ENCODE measurements around the gene RNF112. TPM values are rescaled to one million over a fixed set of nuclear protein-coding genes. Genes with fewer than 3 reads are reported as not detected.

The RNF112 gene
- total RNA-seq, 1 donor from 2014 or later, result 1.6 TPM

DNA sequence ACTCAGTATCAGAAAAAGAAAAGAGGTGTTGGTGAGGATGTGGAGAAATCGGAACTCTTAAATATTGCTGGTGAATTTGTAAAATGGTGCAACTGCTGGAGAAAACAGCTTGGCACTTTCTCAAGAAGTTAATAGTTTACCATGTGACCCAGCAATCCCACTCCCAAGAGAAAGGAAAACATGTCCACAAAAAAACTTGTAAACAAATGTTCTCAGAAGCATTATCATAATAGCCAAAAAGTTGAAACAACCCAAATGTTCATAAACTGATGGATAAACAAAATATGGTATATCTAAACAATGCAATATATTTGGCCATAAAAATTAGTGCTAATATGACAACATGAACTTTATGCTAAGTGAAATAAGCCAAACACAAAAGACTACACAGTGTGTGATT, 35.3 kb upstream of the RNF112 start:
- no peak for DNase-seq
- TF ChIP-seq, protein P1, sequence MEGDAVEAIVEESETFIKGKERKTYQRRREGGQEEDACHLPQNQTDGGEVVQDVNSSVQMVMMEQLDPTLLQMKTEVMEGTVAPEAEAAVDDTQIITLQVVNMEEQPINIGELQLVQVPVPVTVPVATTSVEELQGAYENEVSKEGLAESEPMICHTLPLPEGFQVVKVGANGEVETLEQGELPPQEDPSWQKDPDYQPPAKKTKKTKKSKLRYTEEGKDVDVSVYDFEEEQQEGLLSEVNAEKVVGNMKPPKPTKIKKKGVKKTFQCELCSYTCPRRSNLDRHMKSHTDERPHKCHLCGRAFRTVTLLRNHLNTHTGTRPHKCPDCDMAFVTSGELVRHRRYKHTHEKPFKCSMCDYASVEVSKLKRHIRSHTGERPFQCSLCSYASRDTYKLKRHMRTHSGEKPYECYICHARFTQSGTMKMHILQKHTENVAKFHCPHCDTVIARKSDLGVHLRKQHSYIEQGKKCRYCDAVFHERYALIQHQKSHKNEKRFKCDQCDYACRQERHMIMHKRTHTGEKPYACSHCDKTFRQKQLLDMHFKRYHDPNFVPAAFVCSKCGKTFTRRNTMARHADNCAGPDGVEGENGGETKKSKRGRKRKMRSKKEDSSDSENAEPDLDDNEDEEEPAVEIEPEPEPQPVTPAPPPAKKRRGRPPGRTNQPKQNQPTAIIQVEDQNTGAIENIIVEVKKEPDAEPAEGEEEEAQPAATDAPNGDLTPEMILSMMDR (IDR thresholded peaks at IDR 0.05; ENCODE audit: borderline replicate concordance), result no peak
- Histone ChIP-seq H3K4me1 (peaks cover 40% of the 10 kb centered on the region), H3K9me3 (replicated peaks) (no peaks in the 10 kb centered on the region), H3K27ac (replicated peaks) (no peak overlapping the region), H3K27me3 (ENCODE audit: low read depth) (no peaks in the 10 kb centered on the region), H3K4me3 (no peak overlapping the region), H3K36me3 (peaks cover 7% of the 10 kb centered on the region)
- intact Hi-C loops (cut with micrococcal nuclease), result no loop called here

DNA sequence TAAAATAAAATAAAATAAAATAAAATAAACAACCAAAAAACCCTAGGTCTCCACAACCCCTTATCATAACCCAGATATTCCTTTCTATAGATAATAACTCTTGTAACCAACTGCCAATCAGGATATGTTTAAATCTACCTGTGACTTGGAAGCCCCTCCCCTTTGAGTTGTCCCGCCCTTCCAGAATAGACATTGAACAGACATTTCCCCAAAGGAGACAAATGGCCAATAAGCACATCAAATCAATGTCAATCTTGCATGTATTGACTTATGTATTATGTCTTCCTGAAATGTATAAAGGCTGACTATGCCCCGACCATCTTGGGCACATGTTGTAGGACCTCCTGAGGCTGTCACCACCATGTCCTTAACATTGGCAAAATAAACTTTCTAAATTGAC, 34.2 kb upstream of the RNF112 start:
- H3K9me3 ChIP-seq (replicated peaks), result no peaks in the 10 kb centered on the region
- peak overlapping the region; percentile 92 for H3K4me3 ChIP-seq
- peaks cover 18% of the 10 kb centered on the region for H3K36me3 ChIP-seq
- peak overlapping the region; percentile 97 for H3K27ac ChIP-seq (replicated peaks)
- TF ChIP-seq, protein P1 (IDR thresholded peaks at IDR 0.05; ENCODE audit: borderline replicate concordance), result no peak
- intact Hi-C loops (cut with micrococcal nuclease), result no loop called here
- no peaks in the 10 kb centered on the region for H3K27me3 ChIP-seq (ENCODE audit: low read depth)
- H3K4me1 ChIP-seq, result peaks cover 29% of the 10 kb centered on the region
- DNase-seq, result no peak

DNA sequence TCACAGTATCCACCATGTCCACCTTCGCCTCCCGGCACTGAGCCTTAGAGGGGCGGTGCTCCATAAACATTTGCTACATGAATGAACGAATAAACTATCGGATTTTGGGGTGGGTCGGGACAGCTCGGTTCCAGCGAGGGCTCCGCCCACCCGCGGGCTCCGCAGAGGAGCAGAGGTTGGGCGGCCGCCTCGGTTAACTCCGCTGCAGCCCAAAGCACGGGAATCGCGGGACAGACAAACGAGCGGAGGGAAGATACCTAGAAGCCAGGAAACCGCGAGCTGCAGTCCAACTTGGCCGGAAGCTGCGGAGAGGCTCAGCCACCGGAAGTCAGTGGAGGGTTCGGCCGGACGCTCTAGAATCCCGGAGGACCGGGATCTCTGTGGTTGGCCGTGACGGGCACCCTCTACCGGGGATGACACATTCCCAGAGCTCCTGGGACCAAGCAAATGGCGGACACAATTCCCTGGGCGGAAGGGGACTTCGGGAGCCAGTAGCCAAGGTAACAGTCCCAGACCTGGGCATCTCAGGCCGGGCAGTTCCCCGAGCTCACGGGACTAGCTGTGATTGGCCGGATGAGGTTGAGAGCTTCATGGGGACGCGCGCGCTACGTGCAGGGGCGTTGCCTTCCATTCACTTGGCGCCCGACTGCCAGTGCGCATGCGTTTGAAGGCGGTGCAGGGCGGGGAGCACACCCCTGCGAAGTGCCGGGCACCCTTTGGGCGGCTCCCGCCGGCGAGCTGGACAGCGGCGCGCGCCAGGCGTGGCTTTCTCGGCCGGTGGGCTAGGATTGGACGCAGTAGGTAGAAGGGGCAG, 33.2 kb upstream of the RNF112 start:
- H3K4me3 ChIP-seq, result peak overlapping the region; percentile 92
- H3K9me3 ChIP-seq (replicated peaks), result no peaks in the 10 kb centered on the region
- H3K4me1 ChIP-seq, result peaks cover 28% of the 10 kb centered on the region
- DNase-seq, result peak; percentile 98
- H3K36me3 ChIP-seq, result peaks cover 28% of the 10 kb centered on the region
- H3K27ac ChIP-seq (replicated peaks), result peak overlapping the region; percentile 97
- H3K27me3 ChIP-seq (ENCODE audit: low read depth), result no peaks in the 10 kb centered on the region
- intact Hi-C loops (cut with micrococcal nuclease), result no loop called here
- TF ChIP-seq, protein P1 (IDR thresholded peaks at IDR 0.05; ENCODE audit: borderline replicate concordance), result no peak

GRCh38 chr17:19378416-19379360, 32.3 kb upstream of the RNF112 start, which contains the start of gene MAPK7:
Gene MAPK7 (plus strand): TSS chr17:19378498. CDS start chr17:19378901, 403 bp downstream.
- Histone ChIP-seq H3K36me3 (peaks cover 37% of the 10 kb centered on the region), H3K4me3 (peak within 1 kb of the TSS; percentile 92), H3K27ac (replicated peaks) (peak within 1 kb of the TSS; percentile 97), H3K9me3 (replicated peaks) (no peaks in the 10 kb centered on the region), H3K4me1 (peaks cover 36% of the 10 kb centered on the region), H3K27me3 (ENCODE audit: low read depth) (no peaks in the 10 kb centered on the region)
- TF ChIP-seq, protein P1 (IDR thresholded peaks at IDR 0.05; ENCODE audit: borderline replicate concordance), result no peak
- no peak for DNase-seq
- intact Hi-C loops (cut with micrococcal nuclease), result no loop called here

- peak overlapping the region; percentile 92 for H3K4me3 ChIP-seq
- peaks cover 43% of the 10 kb centered on the region for H3K36me3 ChIP-seq
- peak overlapping the region; percentile 97 for H3K27ac ChIP-seq (replicated peaks)
- TF ChIP-seq, protein P1 (IDR thresholded peaks at IDR 0.05; ENCODE audit: borderline replicate concordance), result no peak
- H3K9me3 ChIP-seq (replicated peaks), result no peaks in the 10 kb centered on the region
- no peak for DNase-seq
- H3K4me1 ChIP-seq, result peaks cover 44% of the 10 kb centered on the region
- intact Hi-C loops (cut with micrococcal nuclease), result no loop called here
- H3K27me3 ChIP-seq (ENCODE audit: low read depth), result no peaks in the 10 kb centered on the region
These were observed 31.5 kb upstream of the RNF112 start for GRCh38 chr17:19379361-19380065.
